SK-N-SH (cell line): ENCODE measurements around the gene SPSB4. TPM values are rescaled to one million over a fixed set of nuclear protein-coding genes. Genes with fewer than 3 reads are reported as not detected.

ENCODE experiments used
- CTCF ChIA-PET: fragments of 300-600, 350-600 bp; formaldehyde crosslinking; extraction: SDS; loops from one replicate; lab custom pipeline; 2021; lab: Yijun Ruan, JAX
- POLR2A ChIA-PET: fragments of 350-600 bp; sonication (Branson Sonifier 250); formaldehyde crosslinking; extraction: SDS; loops from one replicate; lab custom pipeline; 2020; ENCODE audit warnings: antibody characterized with exemption, inconsistent platforms; lab: Yijun Ruan, JAX
- DNase-seq: peaks from one replicate; pipeline ENCODE4 v3.0.0; 2012
- H2AFZ ChIP-seq: fragments of 200-600 bp; sonication (generic); 2 replicates; pipeline ENCODE4 v1.8.1; 2016; ENCODE audit warnings: antibody characterized with exemption, mild to moderate bottlenecking, low read depth
- H3F3A ChIP-seq: fragments of 200-600 bp; sonication (generic); replicated peaks from 2 replicates; pipeline ENCODE3; 2016; ENCODE audit warnings: antibody characterized with exemption, mild to moderate bottlenecking; ENCODE audit not compliant: insufficient read depth
- H3K27ac ChIP-seq, 2 experiments: fragments of 200-500 bp in 1 of 2; fragments of 200-600 bp in 1 of 2; sonication (Bioruptor generic) in 1 of 2; sonication (generic), shearing (Covaris generic) in 1 of 2; 2 replicates each; pipeline versions ENCODE4 v1.5.1 to v1.6.1; 2014 to 2016; ENCODE audit warnings: low read depth in 2 of 2, inconsistent platforms in 1 of 2, low read length in 1 of 2, mild to moderate bottlenecking in 1 of 2, mixed read lengths in 1 of 2
- H3K27me3 ChIP-seq: fragments of 200-600 bp; sonication (generic), shearing (Covaris generic); 2 replicates; pipeline ENCODE4 v1.6.1; 2016; ENCODE audit warnings: mixed run types; ENCODE audit not compliant: insufficient read depth
- H3K36me3 ChIP-seq, 2 experiments: fragments of 200-500 bp in 1 of 2; fragments of 200-600 bp in 1 of 2; sonication (Bioruptor generic) in 1 of 2; sonication (generic) in 1 of 2; replicated peaks in 1 of 2; 2 replicates each; pipeline versions ENCODE3 to v1.5.1; 2014 to 2016; ENCODE audit warnings: low read length in 1 of 2, mild to moderate bottlenecking in 1 of 2; ENCODE audit not compliant: insufficient read depth in 2 of 2, control insufficient read depth in 1 of 2
- H3K4me1 ChIP-seq, 2 experiments: fragments of 200-500 bp in 1 of 2; fragments of 200-600 bp in 1 of 2; sonication (Bioruptor generic) in 1 of 2; sonication (generic), shearing (Covaris generic) in 1 of 2; 2 replicates each; pipeline versions ENCODE4 v1.5.1 to v1.6.1; 2014 to 2016; ENCODE audit warnings: low read depth in 1 of 2, low read length in 1 of 2, mixed run types in 1 of 2; ENCODE audit not compliant: insufficient read depth in 2 of 2, control insufficient read depth in 1 of 2
- H3K4me2 ChIP-seq: fragments of 200-600 bp; sonication (generic), shearing (Covaris generic); 2 replicates; pipeline ENCODE4 v1.6.1; 2017; ENCODE audit warnings: mixed run types
- H3K4me3 ChIP-seq, 2 experiments: fragments of 200-500 bp in 1 of 2; fragments of 200-600 bp in 1 of 2; sonication (Bioruptor generic) in 1 of 2; sonication (generic), shearing (Covaris generic) in 1 of 2; 2 replicates each; pipeline versions ENCODE4 v1.5.1 to v1.8.1; 2014 to 2016; ENCODE audit warnings: low read depth in 2 of 2, inconsistent platforms in 1 of 2, low read length in 1 of 2, mild to moderate bottlenecking in 1 of 2, mixed read lengths in 1 of 2, moderate library complexity in 1 of 2
- H3K79me2 ChIP-seq: fragments of 200-600 bp; sonication (generic); 2 replicates; pipeline ENCODE4 v1.8.1; 2017; ENCODE audit warnings: mild to moderate bottlenecking; ENCODE audit not compliant: insufficient read depth
- H3K9ac ChIP-seq: fragments of 200-600 bp; sonication (generic); 2 replicates; pipeline ENCODE4 v1.6.1; 2017; ENCODE audit warnings: mixed run types
- H3K9me2 ChIP-seq: fragments of 200-600 bp; sonication (generic); 2 replicates; pipeline ENCODE4 v1.6.1; 2017; ENCODE audit warnings: mixed run types
- H3K9me3 ChIP-seq: fragments of 200-600 bp; sonication (generic); 2 replicates; pipeline ENCODE4 v1.6.1; 2017; ENCODE audit warnings: mixed run types, mild to moderate bottlenecking, moderate library complexity
- H4K20me1 ChIP-seq: fragments of 200-600 bp; sonication (generic); 2 replicates; pipeline ENCODE4 v1.6.1; 2017; ENCODE audit warnings: mild to moderate bottlenecking, mixed run types; ENCODE audit not compliant: insufficient read depth
- CTCF ChIP-seq: fragments of 200-600 bp; sonication (generic); IDR thresholded peaks from 2 replicates; pipeline ENCODE4 v1.6.1; 2017; ENCODE audit warnings: antibody characterized with exemption, mild to moderate bottlenecking, moderate library complexity
- ELF1 ChIP-seq: IDR thresholded peaks from 2 replicates; pipeline ENCODE4 v1.4.0; 2012
- EP300 ChIP-seq, 2 experiments: IDR thresholded peaks; 2 replicates each; pipeline versions ENCODE4 v1.4.0 to v1.6.1; 2012; ENCODE audit warnings: borderline replicate concordance in 1 of 2, low read depth in 1 of 2, low read length in 1 of 2
- FOSL2 ChIP-seq: IDR thresholded peaks from 2 replicates; pipeline ENCODE4 v1.4.0; 2012; ENCODE audit warnings: low read depth, mild to moderate bottlenecking, moderate library complexity, borderline replicate concordance
- FOXJ3 ChIP-seq: sonication (generic); formaldehyde crosslinking; IDR thresholded peaks from 2 replicates; pipeline ENCODE4 v1.5.1; 2020; ENCODE audit warnings: mild to moderate bottlenecking, missing genetic modification reagents
- GATA2 ChIP-seq: sonication (generic); formaldehyde crosslinking; IDR thresholded peaks from 2 replicates; pipeline ENCODE4 v1.5.0; 2020; ENCODE audit warnings: mild to moderate bottlenecking, missing genetic modification reagents
- MEF2A ChIP-seq: IDR thresholded peaks from 2 replicates; pipeline ENCODE4 v1.4.0; 2012; ENCODE audit warnings: low read depth, borderline replicate concordance
- MXI1 ChIP-seq: IDR thresholded peaks from 2 replicates; pipeline ENCODE4 v1.6.1; 2012; ENCODE audit warnings: mild to moderate bottlenecking, low read depth, low read length, improper control_type of control experiment
- RCOR1 ChIP-seq: fragments of 150-350 bp; IDR thresholded peaks from 2 replicates; pipeline ENCODE4 v1.6.1; 2017; ENCODE audit warnings: antibody characterized with exemption, low read length
- REST ChIP-seq: IDR thresholded peaks from 2 replicates; pipeline ENCODE4 v1.6.1; 2012; ENCODE audit warnings: mild to moderate bottlenecking, low read depth, low read length, moderate library complexity
- RFX5 ChIP-seq: IDR thresholded peaks from 2 replicates; pipeline ENCODE4 v1.6.1; 2012; ENCODE audit warnings: mild to moderate bottlenecking, improper control_type of control experiment, low read length
- SIN3A ChIP-seq: IDR thresholded peaks from 2 replicates; pipeline ENCODE4 v1.6.1; 2012; ENCODE audit warnings: low read depth, mild to moderate bottlenecking, low read length, moderate library complexity, borderline replicate concordance
- SMC3 ChIP-seq: IDR thresholded peaks from 2 replicates; pipeline ENCODE4 v1.6.1; 2012; ENCODE audit warnings: low read depth, low read length, improper control_type of control experiment
- TAF1 ChIP-seq: IDR thresholded peaks from 2 replicates; pipeline ENCODE4 v1.6.1; 2012; ENCODE audit warnings: low read depth, mild to moderate bottlenecking, low read length, moderate library complexity, borderline replicate concordance
- YY1 ChIP-seq: IDR thresholded peaks from 2 replicates; pipeline ENCODE4 v1.4.0; 2012; ENCODE audit warnings: low read depth, mild to moderate bottlenecking
- WGBS: methylation state at CpG from one replicate; pipeline ENCODE4 v1.1.6; 2017; ENCODE audit warnings: low lambda C conversion rate; 5-methylcytosine and 5-hydroxymethylcytosine counted together
- polyA plus RNA-seq, 3 experiments: library from polyadenylated mRNA; depleted of rRNA; stranded (reverse); fragments of >200 nt; gene quantifications; 2 replicates each; pipeline ENCODE4 v1.2.3, GENCODE V29; 2012
- TF ChIP-seq, protein P1 (sequence below): fragments of 150-350 bp; IDR thresholded peaks from 2 replicates; pipeline ENCODE4 v1.6.1; 2017; ENCODE audit warnings: antibody characterized with exemption, low read length, low read depth, borderline replicate concordance
- TF ChIP-seq, protein P2 (sequence below): IDR thresholded peaks from 2 replicates; pipeline ENCODE4 v1.4.0; 2012; ENCODE audit warnings: low read depth, borderline replicate concordance

The SPSB4 gene
- polyA plus RNA-seq, 1 of the 3 experiments (the other 2 are of a cell fraction): 0.10 TPM

DNA sequence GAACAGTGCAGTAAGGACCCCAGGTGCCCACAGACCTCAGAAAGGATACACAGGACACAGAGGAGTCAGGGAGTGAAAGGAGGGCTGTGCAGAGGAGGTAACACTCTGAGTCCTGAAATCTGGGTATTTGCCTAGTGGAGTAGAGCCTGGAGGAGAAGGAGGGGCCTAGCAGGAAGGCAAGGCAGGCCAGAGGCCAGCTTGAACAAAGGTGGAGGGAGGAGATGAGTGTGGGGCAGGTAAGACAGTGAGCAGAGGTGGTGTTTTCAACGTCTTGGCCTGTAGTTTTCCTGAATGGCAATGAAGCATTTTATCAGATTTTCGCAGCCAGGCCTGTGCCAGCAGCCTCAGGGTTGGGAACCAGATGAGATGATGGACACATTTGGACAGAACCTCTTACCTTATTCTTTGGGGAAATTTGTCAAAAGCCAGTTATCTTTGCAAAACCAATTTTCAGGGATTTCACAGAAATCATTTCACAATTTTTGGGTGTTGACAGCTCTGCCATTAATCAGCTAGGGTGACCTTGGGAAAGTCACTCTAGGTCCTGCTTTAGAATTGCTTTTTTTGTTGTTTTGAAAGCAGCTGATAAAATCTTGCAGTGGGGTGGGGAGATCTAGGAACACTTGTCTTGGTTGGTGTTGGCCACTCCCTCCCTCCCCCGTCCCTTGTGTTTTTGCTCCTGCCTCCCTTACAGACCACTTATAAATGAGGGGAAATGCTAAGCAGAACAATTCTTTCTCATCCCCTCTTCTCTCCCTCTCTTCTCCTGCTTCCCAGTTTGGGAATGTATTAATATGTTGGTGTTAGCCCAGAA, 38.4 kb downstream of the SPSB4 start:
- H3K27me3 ChIP-seq: no peaks in the 10 kb centered on the region
- WGBS: 21% methylated on average over 3 of the region's 3 CpGs
- H4K20me1 ChIP-seq: no peaks in the 10 kb centered on the region
- DNase-seq: no peak
- no peak overlapping the region for H3K9ac ChIP-seq
- no peak overlapping the region for H3K4me2 ChIP-seq
- no peak for TF ChIP-seq RCOR1
- TF ChIP-seq MEF2A: no peak
- TF ChIP-seq GATA2 (CRISPR knock-in tag): peak; percentile 55
- TF ChIP-seq MXI1: no peak
- peak in 1 of 2 experiments; percentile 44; a peak in 1 of 4 replicates for TF ChIP-seq EP300 (IDR thresholded peaks at IDR 0.05; ENCODE audit: borderline replicate concordance in 1 of 2, low read depth in 1 of 2, low read length in 1 of 2)
- TF ChIP-seq FOXJ3 (CRISPR knock-in tag): no peak
- TF ChIP-seq, all 33 proteins: peak for 2
- no peak overlapping the region; a peak in 1 of 4 replicates for H3K27ac ChIP-seq
- ChIA-PET POLR2A (no interaction called here), CTCF (interaction anchor here (0.8 to 2.6 kb wide), 9 partner anchors 12 to 77 kb away, joined by 3 to 14 read pairs (median 4); partner anchors contain the start of gene SPSB4)
- no peaks in the 10 kb centered on the region for H3K36me3 ChIP-seq
- no peak overlapping the region for H2AFZ ChIP-seq
- H3K9me3 ChIP-seq: no peaks in the 10 kb centered on the region
- H3K4me1 ChIP-seq: peaks cover 0 to 73% of the 10 kb centered on the region in 2 experiments; a peak in 2 of 4 replicates
- no peak overlapping the region for H3K4me3 ChIP-seq
- H3F3A ChIP-seq: no peaks in the 10 kb centered on the region
- no peaks in the 10 kb centered on the region for H3K9me2 ChIP-seq
- no peaks in the 10 kb centered on the region for H3K79me2 ChIP-seq

DNA sequence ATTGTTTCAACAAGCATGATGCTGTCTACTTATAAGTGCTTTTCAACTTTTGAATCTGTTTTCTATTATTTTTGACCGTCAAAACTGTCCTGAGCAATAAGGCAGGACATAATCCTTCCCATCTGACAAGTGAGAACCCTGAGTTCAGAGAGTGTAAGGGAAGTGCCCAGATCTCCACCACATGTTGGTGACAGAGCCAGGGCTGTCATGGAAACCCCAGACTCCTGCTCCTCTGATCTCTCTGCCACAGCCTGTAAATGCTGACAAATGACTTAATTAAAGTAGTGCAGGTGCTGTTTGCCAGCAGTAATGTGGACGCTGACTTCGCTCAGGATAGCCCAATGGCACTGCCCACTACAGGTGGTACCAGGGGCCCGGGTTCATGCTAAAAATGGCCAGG, 40.3 kb downstream of the SPSB4 start:
- Histone ChIP-seq H3K4me3 (no peak overlapping the region), H3K27me3 (no peaks in the 10 kb centered on the region), H3K27ac (peak overlapping the region in 1 of 2 experiments; percentile 60; a peak in 2 of 4 replicates), H3K79me2 (no peaks in the 10 kb centered on the region), H3K4me1 (peaks cover 0 to 77% of the 10 kb centered on the region in 2 experiments; a peak in 3 of 4 replicates), H3F3A (no peaks in the 10 kb centered on the region), H3K9me2 (no peaks in the 10 kb centered on the region), H2AFZ (no peak overlapping the region), H3K4me2 (no peak overlapping the region), H3K9ac (no peak overlapping the region), H3K9me3 (no peaks in the 10 kb centered on the region), H3K36me3 (no peaks in the 10 kb centered on the region), H4K20me1 (no peaks in the 10 kb centered on the region)
- CTCF ChIA-PET: interaction anchor here (1.2 to 3.5 kb wide), 5 partner anchors 12 to 140 kb away, joined by 4 to 49 read pairs (median 6); partner anchors contain the start of genes PXYLP1 and SPSB4
- DNase-seq: peak; percentile 75
- 13% methylated on average over 2 of the region's 4 CpGs for WGBS
- POLR2A ChIA-PET: interaction anchor here (0.7 kb wide), 1 partner anchor 40 kb away, joined by 4 read pairs; the partner anchor contains the start of gene SPSB4
- TF ChIP-seq FOSL2: no peak
- no peak for TF ChIP-seq YY1
- no peak for TF ChIP-seq TAF1
- TF ChIP-seq REST: no peak
- no peak for TF ChIP-seq SMC3
- 0 out of 2 replicates have a peak, but pooled peaks have one; percentile 45 for TF ChIP-seq FOXJ3 (CRISPR knock-in tag)
- TF ChIP-seq SIN3A: no peak
- peak; percentile 97 for TF ChIP-seq MXI1
- TF ChIP-seq, protein P1, sequence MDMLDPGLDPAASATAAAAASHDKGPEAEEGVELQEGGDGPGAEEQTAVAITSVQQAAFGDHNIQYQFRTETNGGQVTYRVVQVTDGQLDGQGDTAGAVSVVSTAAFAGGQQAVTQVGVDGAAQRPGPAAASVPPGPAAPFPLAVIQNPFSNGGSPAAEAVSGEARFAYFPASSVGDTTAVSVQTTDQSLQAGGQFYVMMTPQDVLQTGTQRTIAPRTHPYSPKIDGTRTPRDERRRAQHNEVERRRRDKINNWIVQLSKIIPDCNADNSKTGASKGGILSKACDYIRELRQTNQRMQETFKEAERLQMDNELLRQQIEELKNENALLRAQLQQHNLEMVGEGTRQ: no peak
- TF ChIP-seq, protein P2, sequence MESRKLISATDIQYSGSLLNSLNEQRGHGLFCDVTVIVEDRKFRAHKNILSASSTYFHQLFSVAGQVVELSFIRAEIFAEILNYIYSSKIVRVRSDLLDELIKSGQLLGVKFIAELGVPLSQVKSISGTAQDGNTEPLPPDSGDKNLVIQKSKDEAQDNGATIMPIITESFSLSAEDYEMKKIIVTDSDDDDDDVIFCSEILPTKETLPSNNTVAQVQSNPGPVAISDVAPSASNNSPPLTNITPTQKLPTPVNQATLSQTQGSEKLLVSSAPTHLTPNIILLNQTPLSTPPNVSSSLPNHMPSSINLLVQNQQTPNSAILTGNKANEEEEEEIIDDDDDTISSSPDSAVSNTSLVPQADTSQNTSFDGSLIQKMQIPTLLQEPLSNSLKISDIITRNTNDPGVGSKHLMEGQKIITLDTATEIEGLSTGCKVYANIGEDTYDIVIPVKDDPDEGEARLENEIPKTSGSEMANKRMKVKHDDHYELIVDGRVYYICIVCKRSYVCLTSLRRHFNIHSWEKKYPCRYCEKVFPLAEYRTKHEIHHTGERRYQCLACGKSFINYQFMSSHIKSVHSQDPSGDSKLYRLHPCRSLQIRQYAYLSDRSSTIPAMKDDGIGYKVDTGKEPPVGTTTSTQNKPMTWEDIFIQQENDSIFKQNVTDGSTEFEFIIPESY: no peak
- no peak for TF ChIP-seq ELF1
- no peak for TF ChIP-seq RFX5
- TF ChIP-seq CTCF: no peak
